HG03175 (cell line): Measurements from ENCODE around the gene MAT1A.
"Not testable (repeated sequence)": the region's sequence is repeated elsewhere in the genome, so short reads cannot be mapped to it uniquely, and the experiment has no call there.

Source experiments
- ATAC-seq: cut with Tn5 transposase; IDR thresholded peaks from one replicate; pipeline ENCODE4 v1.9.1; 2021; ENCODE audit warnings: mild to moderate bottlenecking, moderate library complexity; ENCODE audit not compliant: unreplicated experiment

MAT1A gene

GRCh38 chr10:80289451-80290287 lies at the start of gene MAT1A:
TSS of gene MAT1A (minus strand) at chr10:80289658. CDS start at chr10:80289423, 235 bp downstream.
- no peak for ATAC-seq

- no peak for ATAC-seq
Measured at GRCh38 chr10:80333983-80334382, 44.5 kb upstream of the MAT1A start.

GRCh38 chr10:80324891-80325364 lies 35.5 kb upstream of the MAT1A start:
- ATAC-seq: no peak

GRCh38 chr10:80324086-80324485 lies 34.6 kb upstream of the MAT1A start:
- no peak for ATAC-seq

- no peak for ATAC-seq
Measured at GRCh38 chr10:80323311-80323710, 33.9 kb upstream of the MAT1A start.

- no peak for ATAC-seq
Measured at GRCh38 chr10:80322711-80323110, 33.3 kb upstream of the MAT1A start.

GRCh38 chr10:80322158-80322557 lies 32.7 kb upstream of the MAT1A start:
- no peak for ATAC-seq

GRCh38 chr10:80321183-80321582 lies 31.7 kb upstream of the MAT1A start:
- ATAC-seq: no peak

GRCh38 chr10:80320377-80320776 lies 30.9 kb upstream of the MAT1A start:
- ATAC-seq: no peak

GRCh38 chr10:80319725-80320290 lies 30.4 kb upstream of the MAT1A start:
- ATAC-seq: no peak

GRCh38 chr10:80319318-80319717 lies 29.9 kb upstream of the MAT1A start:
- no peak for ATAC-seq

- no peak for ATAC-seq
Measured at GRCh38 chr10:80318742-80319141, 29.3 kb upstream of the MAT1A start.

GRCh38 chr10:80315391-80315790 lies 25.9 kb upstream of the MAT1A start:
- ATAC-seq: no peak

GRCh38 chr10:80313523-80313922 lies 24.1 kb upstream of the MAT1A start:
- no peak for ATAC-seq

- ATAC-seq: not testable (repeated sequence)
Measured at GRCh38 chr10:80305989-80306388, 16.5 kb upstream of the MAT1A start.

- no peak for ATAC-seq
Measured at GRCh38 chr10:80296942-80297341, 7.5 kb upstream of the MAT1A start.

- ATAC-seq: no peak
Measured at GRCh38 chr10:80292607-80293239, 3.3 kb upstream of the MAT1A start.

- no peak for ATAC-seq
Measured at GRCh38 chr10:80290474-80291220, 1.2 kb upstream of the MAT1A start.

- ATAC-seq: no peak
Measured at GRCh38 chr10:80288849-80289248, 609 bp downstream of the MAT1A start.

GRCh38 chr10:80284522-80284921 lies 4.9 kb downstream of the MAT1A start:
- no peak for ATAC-seq

- ATAC-seq: no peak
Measured at GRCh38 chr10:80283536-80284199, 5.8 kb downstream of the MAT1A start.
